ENCODE data around the gene TMEM62. TPM values are rescaled to one million over a fixed set of nuclear protein-coding genes. Genes with fewer than 3 reads are reported as not detected.

TMEM62 gene
- total and polyA plus RNA-seq, 10 of the 15 experiments (the other 5 are each of a cell fraction or from before 2014, with no cell fraction given), result 7.0 to 26.8 (median 14.9) TPM

- no peak for TF ChIP-seq RUNX3 (IDR thresholded peaks at IDR 0.05; ENCODE audit: low read length)
- no peak for TF ChIP-seq CTCF (IDR thresholded peaks at IDR 0.05 in 2 of 3, conservative IDR thresholded peaks at IDR 0.05 in 1 of 3; ENCODE audit: control insufficient read depth in 2 of 3, extremely low read depth in 1 of 3, insufficient read depth in 1 of 3, low read depth in 3 of 3, low read length in 3 of 3)
- TF ChIP-seq NBN (IDR thresholded peaks at IDR 0.05), result no peak
- no peak for TF ChIP-seq RBBP5 (conservative IDR thresholded peaks at IDR 0.05)
- TF ChIP-seq SREBF1 (IDR thresholded peaks at IDR 0.05; ENCODE audit: low read length), result no peak
- TF ChIP-seq PBX3 (IDR thresholded peaks at IDR 0.05; ENCODE audit: insufficient replicate concordance, low read depth, low read length), result no peak
- no peak for TF ChIP-seq ATF7 (IDR thresholded peaks at IDR 0.05; ENCODE audit: low read depth)
- no peak for TF ChIP-seq ZBTB40 (IDR thresholded peaks at IDR 0.05; ENCODE audit: borderline replicate concordance)
- TF ChIP-seq ZNF622 (IDR thresholded peaks at IDR 0.05), result no peak
- no peak for TF ChIP-seq MEF2B (IDR thresholded peaks at IDR 0.05; ENCODE audit: partially characterized antibody, poor library complexity, severe bottlenecking)
- TF ChIP-seq SMARCA5 (IDR thresholded peaks at IDR 0.05), result no peak
Measured at GRCh38 chr15:43126356-43126755, 7.0 kb upstream of the TMEM62 start (continued).

Data from GM12878 (cell line).